HG03159 (cell line): ENCODE measurements around the gene NDC1.
"Not testable (repeated sequence)": the region's sequence is repeated elsewhere in the genome, so short reads cannot be mapped to it uniquely, and the experiment has no call there.

Experiments
- ATAC-seq: cut with Tn5 transposase; IDR thresholded peaks from one replicate; pipeline ENCODE4 v1.9.1; 2021; ENCODE audit warnings: mild to moderate bottlenecking, moderate library complexity; ENCODE audit not compliant: unreplicated experiment

Gene NDC1

GRCh38 chr1:53833393-53833792, 4.7 kb downstream of the NDC1 start:
- no peak for ATAC-seq

GRCh38 chr1:53826367-53826766, 11.7 kb downstream of the NDC1 start:
- no peak for ATAC-seq

GRCh38 chr1:53825306-53825705, 12.8 kb downstream of the NDC1 start:
- no peak for ATAC-seq

- no peak for ATAC-seq
Observed at GRCh38 chr1:53822931-53823330, 15.2 kb downstream of the NDC1 start.

DNA sequence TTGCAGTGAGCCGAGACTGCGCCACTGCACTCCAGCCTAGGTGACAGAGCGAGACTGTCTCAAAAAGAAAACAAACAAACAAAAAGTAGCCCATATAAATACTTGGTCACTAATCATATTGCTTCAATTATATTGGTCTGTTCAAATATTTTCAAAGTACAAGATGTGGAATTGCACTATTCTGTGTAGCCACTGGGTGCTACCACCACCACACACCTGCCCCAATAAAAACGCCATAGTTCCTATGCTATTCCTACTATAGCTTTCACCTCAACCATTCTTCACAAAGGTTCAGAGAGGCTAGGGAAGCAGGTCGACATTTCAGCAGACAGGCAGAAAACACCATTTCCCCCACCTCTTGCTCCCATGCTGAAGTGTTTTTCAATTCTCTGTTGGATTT, 16.7 kb downstream of the NDC1 start:
- ATAC-seq = no peak

GRCh38 chr1:53819387-53819786, 18.7 kb downstream of the NDC1 start:
- no peak for ATAC-seq

DNA sequence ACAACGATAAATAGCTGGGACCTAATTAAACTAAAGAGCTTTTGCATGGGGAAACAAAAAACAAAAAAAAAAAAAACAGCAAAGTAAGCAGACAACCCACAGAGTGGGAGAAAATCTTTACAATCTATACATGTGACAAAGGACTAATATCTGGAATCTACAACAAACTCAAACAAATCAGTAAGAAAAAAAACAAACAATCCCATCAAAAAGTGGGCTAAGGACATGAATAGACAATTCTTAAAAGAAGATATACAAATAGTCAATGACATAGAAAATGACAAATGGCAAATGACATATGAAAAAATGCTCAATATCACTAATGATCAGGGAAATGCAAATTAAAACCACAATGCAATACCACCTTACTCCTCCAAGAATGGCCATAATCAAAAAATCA, 21.5 kb downstream of the NDC1 start:
- ATAC-seq = not testable (repeated sequence)

- ATAC-seq = not testable (repeated sequence)
Observed at GRCh38 chr1:53815484-53815883, 22.6 kb downstream of the NDC1 start.

GRCh38 chr1:53811414-53811851, 26.7 kb downstream of the NDC1 start:
- no peak for ATAC-seq

DNA sequence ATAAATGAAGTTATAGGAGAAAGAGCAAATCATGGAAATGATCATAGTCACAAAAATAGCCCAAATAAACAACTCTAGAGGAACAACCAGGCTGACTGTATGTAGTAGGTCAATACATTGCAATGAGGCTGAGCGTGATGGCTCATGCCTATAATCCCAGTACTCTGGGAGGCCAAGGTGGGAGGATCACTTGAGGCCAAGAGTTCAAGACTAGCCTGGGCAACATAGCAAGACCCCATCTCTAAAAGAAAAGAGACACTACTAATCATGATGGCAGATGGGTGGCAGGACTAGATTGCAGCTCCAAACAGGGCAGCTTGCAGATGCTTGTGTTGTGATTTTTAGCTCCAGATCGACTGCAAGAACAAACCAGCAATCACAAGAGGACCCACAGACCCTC, 27.6 kb downstream of the NDC1 start:
- ATAC-seq = no peak

DNA sequence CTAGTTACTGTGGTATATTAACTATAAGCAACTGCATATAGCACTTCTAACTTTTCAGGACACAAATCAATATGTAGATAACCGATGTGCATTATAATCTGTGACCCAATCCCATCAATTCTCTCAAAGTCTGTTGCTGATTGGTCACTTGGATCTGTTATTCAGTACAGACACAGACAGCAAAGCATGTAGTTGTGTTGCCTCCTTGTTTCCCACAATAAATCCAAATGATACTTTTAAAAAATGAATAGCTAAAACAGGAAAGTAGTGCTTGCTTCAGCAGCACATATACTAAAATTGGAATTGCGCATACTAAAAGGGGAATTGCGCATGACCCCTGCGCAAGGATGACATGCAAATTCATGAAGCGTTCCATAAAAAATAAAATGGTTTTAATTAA, 28.1 kb downstream of the NDC1 start:
- no peak for ATAC-seq

GRCh38 chr1:53807916-53808315, 30.2 kb downstream of the NDC1 start:
- no peak for ATAC-seq

GRCh38 chr1:53804791-53805505, 33.1 kb downstream of the NDC1 start:
- no peak for ATAC-seq

GRCh38 chr1:53804181-53804580, 33.9 kb downstream of the NDC1 start:
- no peak for ATAC-seq

DNA sequence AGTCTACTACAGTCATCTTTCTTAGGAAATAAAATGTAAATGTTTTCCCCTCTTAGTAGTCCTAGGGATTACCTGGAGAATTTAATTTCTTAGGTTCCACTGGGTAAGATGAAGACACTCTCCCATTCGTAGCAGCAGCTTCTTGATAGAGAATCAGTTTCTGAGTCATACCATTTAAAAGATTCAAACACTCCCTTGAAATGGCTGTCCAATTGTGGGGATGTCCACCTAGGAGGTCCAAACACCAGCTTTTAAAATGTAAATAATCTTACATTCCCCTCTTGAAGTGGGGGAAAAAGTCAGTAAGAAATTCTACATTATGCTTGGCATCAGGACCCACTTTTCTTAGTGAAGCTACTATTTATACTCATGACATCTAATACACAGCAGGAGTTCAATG, 37.5 kb downstream of the NDC1 start:
- ATAC-seq = no peak

DNA sequence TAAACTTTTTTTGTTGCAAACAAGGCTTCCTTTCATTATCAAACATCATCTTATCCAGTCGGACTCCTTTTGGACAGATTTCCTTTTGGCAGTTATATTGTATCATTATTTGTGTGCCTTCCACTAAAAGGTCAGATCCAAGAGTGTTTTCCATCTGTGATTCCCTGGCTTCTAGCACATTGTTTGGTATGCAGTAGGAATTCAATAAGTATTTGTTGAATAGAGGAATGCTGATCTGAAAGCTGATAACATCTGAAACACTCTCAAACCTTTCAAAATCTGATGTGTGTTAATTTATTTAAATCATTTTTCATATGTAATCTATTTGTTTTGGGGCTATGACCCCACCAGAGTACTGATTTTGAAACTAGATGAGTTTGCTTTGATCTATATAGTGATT, 39.0 kb downstream of the NDC1 start:
- ATAC-seq = no peak

- ATAC-seq = no peak
Observed at GRCh38 chr1:53792806-53793205, 45.3 kb downstream of the NDC1 start.

- ATAC-seq = no peak
Observed at GRCh38 chr1:53787655-53788054, 50.4 kb downstream of the NDC1 start.

DNA sequence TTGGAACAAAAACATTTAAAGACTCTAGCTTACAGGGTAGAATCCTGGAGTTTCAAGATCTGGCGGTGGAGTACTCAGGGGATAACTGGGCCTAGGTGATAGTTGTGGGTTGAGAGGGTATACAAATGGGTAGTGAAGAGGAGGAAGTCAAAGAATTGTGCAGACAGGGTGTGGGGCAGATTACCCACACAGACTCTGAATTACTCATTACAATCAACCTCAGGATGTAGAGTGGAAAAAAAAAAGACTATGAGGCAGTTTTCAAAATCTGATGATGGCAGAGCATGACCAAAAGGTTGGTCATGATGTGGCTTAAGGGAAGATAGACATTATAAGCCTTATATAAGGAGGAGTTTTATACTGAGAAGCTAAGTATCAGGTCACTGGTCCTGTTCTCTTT, 55.0 kb downstream of the NDC1 start:
- no peak for ATAC-seq

DNA sequence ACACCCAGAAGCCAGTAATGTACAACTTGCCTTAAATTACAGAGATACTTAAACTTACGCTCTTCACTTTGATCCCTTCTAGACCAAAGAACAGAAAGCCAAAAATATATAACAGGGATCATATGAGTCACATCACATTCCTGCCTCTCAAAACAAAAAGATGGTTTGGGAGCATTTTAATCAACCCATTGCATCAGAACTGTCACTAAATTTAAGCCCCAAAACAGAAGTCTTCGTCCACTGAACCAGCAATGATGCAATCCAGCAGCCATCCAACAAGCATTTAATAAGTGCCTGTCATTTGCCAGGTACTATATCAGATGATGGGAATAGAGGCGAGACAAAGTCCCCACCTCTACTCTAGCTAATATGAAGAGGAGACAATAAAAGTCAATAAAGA, 56.4 kb downstream of the NDC1 start:
- no peak for ATAC-seq

- ATAC-seq = no peak
Observed at GRCh38 chr1:53777272-53777671, 60.8 kb downstream of the NDC1 start.

GRCh38 chr1:53771648-53772047, 66.4 kb downstream of the NDC1 start:
- no peak for ATAC-seq

DNA sequence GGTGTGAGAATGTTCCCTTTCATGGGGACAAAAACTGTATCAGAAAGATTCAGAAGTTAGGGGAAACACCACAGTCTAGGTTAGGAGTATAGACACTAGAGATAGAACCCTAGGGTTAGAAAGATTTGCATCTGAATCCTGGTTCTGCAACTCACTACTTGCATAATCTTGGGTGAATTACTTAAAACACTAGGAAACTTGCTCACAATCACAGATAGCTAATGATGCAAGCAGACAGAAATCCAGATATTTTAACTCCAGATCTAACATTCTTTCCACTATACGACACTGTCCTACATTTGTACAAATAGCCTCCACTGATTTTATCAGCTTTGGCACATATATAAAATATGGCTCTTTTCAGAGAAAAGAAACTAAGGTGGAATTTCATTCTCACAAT, 68.3 kb downstream of the NDC1 start:
- ATAC-seq = no peak
